ENCODE data around the gene LCN10. TPM values are rescaled to one million over a fixed set of nuclear protein-coding genes. Genes with fewer than 3 reads are reported as not detected.
"Not testable (repeated sequence)": the region's sequence is repeated elsewhere in the genome, so short reads cannot be mapped to it uniquely, and the experiment has no call there.

LCN10 gene
- total RNA-seq, 1 donor from 2014 or later = 8.3 TPM

DNA sequence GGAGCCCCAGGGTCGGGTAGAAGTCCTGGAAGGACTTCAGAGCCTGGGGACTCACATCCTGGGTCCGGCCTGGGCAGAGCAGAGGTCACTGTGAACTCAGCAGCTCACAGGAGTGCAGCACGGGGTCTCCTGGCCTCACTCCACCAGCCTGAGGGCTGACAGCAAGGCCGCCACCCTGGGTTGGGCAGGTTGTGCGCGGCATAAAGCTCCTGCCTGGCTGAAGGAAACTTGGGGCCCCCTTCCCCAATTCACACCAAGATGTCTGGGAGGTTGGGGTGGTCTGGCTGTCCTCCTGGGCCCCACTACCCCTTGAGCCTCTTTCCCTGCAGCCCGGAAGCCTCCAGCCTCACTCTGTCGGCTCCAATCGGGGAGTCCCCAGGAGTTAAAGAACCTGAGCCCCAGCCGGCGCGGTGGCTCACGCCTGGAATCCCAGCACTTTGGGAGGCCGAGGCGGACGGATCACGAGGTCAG lies 19.5 kb upstream of the LCN10 start:
- H3K4me3 ChIP-seq = no peak overlapping the region
- no peaks in the 10 kb centered on the region for H3K27me3 ChIP-seq
- no peaks in the 10 kb centered on the region for H3K9me3 ChIP-seq
- no peaks in the 10 kb centered on the region for H3K36me3 ChIP-seq
- no peak for TF ChIP-seq POLR2A (IDR thresholded peaks at IDR 0.05)
- TF ChIP-seq, protein P1, sequence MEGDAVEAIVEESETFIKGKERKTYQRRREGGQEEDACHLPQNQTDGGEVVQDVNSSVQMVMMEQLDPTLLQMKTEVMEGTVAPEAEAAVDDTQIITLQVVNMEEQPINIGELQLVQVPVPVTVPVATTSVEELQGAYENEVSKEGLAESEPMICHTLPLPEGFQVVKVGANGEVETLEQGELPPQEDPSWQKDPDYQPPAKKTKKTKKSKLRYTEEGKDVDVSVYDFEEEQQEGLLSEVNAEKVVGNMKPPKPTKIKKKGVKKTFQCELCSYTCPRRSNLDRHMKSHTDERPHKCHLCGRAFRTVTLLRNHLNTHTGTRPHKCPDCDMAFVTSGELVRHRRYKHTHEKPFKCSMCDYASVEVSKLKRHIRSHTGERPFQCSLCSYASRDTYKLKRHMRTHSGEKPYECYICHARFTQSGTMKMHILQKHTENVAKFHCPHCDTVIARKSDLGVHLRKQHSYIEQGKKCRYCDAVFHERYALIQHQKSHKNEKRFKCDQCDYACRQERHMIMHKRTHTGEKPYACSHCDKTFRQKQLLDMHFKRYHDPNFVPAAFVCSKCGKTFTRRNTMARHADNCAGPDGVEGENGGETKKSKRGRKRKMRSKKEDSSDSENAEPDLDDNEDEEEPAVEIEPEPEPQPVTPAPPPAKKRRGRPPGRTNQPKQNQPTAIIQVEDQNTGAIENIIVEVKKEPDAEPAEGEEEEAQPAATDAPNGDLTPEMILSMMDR (IDR thresholded peaks at IDR 0.05) = no peak
- no peak for TF ChIP-seq POLR2AphosphoS5 (IDR thresholded peaks at IDR 0.05; ENCODE audit: insufficient read depth in 1 of 2, low read depth in 1 of 2)
- peaks cover 5% of the 10 kb centered on the region for H3K4me1 ChIP-seq
- no peak for DNase-seq (ENCODE audit: extremely low spot score in 2 of 2)
- intact Hi-C loops (cut with DNase I) = no loop called here
- H3K27ac ChIP-seq = no peak overlapping the region

DNA sequence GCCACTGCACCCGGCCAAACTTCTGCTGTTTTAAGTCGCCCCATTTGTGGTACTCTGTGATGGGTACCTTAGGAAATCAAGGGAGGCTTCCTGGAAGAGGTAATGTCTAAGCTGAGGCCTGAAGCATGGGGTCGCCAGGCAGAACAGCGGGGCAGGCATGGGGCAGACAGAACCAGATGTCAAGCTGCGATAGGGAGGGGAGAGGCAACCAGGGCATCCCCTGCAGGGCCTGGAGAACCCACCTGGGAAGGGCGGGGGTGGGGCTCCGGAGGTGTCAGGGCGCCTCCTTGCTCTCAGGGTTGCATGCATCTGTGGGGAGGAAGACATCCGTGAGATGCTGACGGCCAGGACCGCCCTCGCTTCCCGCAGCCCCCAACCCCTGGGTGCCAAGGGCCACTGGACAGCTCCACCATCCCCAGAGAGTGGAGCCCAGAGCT lies 18.8 kb upstream of the LCN10 start:
- Histone ChIP-seq H3K27ac (no peak overlapping the region), H3K4me1 (peaks cover 5% of the 10 kb centered on the region), H3K36me3 (no peaks in the 10 kb centered on the region), H3K27me3 (no peaks in the 10 kb centered on the region), H3K4me3 (no peak overlapping the region), H3K9me3 (no peaks in the 10 kb centered on the region)
- intact Hi-C loops (cut with DNase I) = no loop called here
- DNase-seq (ENCODE audit: extremely low spot score in 2 of 2) = no peak
- TF ChIP-seq POLR2AphosphoS5 (IDR thresholded peaks at IDR 0.05; ENCODE audit: insufficient read depth in 1 of 2, low read depth in 1 of 2) (no peak), POLR2A (IDR thresholded peaks at IDR 0.05) (no peak)
- TF ChIP-seq, protein P1 (IDR thresholded peaks at IDR 0.05) = no peak

DNA sequence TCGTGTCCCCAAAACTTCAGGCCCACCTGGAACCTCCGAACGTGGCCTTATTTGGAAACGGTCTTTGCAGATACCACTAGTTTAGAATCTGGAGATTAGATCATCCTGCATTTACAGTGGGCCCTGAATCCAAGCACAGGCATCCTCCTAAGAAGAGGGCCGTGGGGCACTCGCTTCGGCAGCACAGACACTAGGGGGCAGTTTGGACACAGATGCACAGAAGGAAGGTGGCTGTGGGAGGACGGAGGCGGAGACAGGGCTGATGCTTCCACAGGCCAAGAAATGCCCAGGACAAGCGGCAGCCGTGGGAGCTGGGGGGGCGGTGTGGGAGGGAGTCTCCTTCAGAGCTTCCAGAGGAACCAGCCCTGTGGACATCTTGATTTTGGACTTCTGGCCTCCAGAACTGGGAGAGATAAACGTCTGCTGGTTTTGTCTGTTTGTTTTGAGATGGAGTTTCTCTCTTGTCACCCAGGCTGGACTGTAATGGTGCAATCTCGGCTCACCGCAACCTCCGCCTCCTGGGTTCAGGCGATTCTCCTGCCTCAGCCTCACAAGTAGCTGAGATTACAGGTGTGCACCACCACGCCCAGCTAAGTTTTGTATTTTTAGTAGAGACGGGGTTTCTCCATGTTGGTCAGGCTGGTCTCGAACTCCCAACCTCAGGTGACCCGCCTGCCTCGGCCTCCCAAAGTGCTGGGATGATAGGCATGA lies 18.2 kb upstream of the LCN10 start:
- H3K27me3 ChIP-seq; H3K36me3 ChIP-seq; DNase-seq (ENCODE audit: extremely low spot score in 2 of 2); H3K4me1 ChIP-seq; H3K9me3 ChIP-seq; intact Hi-C loops (cut with DNase I); H3K27ac ChIP-seq; H3K4me3 ChIP-seq: not testable (repeated sequence)

DNA sequence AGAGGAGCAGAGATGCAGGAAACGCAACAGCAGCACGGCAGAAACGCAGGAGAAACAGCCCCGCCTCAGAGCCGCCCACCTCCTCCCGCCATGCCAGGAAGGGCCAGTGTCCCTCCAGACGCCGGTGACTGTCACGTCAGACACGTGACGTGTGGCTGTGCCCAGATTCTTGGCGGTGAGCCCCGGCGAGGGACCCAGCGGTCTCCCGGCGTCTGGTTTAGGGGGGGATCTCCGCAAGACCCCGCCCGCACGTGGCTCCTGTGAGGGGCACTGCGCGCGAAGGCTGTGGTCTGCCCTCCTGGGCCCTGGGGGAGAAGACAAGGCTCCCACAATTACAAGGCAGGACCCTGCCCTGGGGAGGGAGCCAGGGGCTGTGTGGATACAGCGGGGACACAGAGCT lies 17.7 kb upstream of the LCN10 start:
- H3K36me3 ChIP-seq = no peaks in the 10 kb centered on the region
- H3K4me3 ChIP-seq = no peak overlapping the region
- H3K27ac ChIP-seq = no peak overlapping the region
- TF ChIP-seq POLR2AphosphoS5 (IDR thresholded peaks at IDR 0.05; ENCODE audit: insufficient read depth in 1 of 2, low read depth in 1 of 2) = no peak
- TF ChIP-seq POLR2A (IDR thresholded peaks at IDR 0.05) = no peak
- TF ChIP-seq, protein P1 (IDR thresholded peaks at IDR 0.05) = no peak
- no peaks in the 10 kb centered on the region for H3K27me3 ChIP-seq
- DNase-seq (ENCODE audit: extremely low spot score in 2 of 2) = no peak
- H3K4me1 ChIP-seq = peaks cover 5% of the 10 kb centered on the region
- H3K9me3 ChIP-seq = peaks cover 6% of the 10 kb centered on the region
- intact Hi-C loops (cut with DNase I) = no loop called here

DNA sequence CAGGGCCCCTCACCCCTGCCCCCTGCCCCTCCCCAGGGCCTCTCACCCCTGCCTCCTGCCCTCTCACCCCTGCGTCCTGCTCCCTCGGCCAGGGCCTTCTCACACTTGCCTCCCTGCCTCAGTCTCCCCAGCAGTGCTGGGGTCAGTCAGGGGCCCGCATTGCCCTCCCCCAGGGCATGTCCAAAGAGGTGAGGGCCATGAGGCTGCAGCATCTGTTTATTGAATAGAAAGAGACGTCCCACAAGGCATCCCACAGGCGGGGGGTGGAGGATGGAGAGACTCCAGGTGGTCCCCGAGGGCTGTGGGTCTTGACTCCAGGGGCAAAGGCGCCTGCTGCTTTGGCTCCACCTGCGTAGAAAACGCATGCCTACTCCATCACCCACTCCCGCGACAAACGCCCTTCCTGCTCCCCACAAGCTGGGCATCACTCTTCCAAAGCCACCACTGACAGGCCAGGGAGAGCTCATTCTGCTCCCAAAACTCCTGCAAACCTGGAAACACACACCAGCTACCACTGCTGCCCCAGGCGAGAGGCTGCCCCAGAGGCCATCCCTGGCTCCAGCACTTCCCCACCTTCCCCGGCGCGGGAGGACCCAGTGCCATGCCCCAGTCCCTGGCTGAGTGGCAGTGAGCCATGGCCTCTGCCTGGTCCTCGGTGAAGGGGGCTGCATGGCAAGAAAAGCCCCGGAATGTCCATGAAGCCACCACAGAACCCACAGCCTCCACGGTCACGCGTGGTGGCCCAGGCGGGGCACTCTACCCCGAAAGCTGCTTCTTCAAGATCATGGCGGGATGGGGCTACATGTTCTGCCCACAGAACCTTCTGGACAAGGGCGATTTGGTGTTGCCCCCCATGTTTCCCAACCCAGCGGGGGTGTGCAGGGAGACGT lies 16.9 kb upstream of the LCN10 start:
- Histone ChIP-seq H3K36me3 (no peaks in the 10 kb centered on the region), H3K27me3 (no peaks in the 10 kb centered on the region), H3K4me1 (peaks cover 5% of the 10 kb centered on the region), H3K27ac (no peak overlapping the region), H3K9me3 (peaks cover 6% of the 10 kb centered on the region), H3K4me3 (no peak overlapping the region)
- intact Hi-C loops (cut with DNase I) = no loop called here
- no peak for TF ChIP-seq POLR2A (IDR thresholded peaks at IDR 0.05)
- TF ChIP-seq POLR2AphosphoS5 (IDR thresholded peaks at IDR 0.05; ENCODE audit: insufficient read depth in 1 of 2, low read depth in 1 of 2) = no peak
- TF ChIP-seq, protein P1 (IDR thresholded peaks at IDR 0.05) = no peak
- no peak for DNase-seq (ENCODE audit: extremely low spot score in 2 of 2)

All from vagina (tissue), 2 donors.